ENCODE results near the gene CNNM1. TPM values are rescaled to one million over a fixed set of nuclear protein-coding genes. Genes with fewer than 3 reads are reported as not detected.

CNNM1 gene
- total and polyA plus RNA-seq, 2 donors = 0.16 to 0.24 TPM

DNA sequence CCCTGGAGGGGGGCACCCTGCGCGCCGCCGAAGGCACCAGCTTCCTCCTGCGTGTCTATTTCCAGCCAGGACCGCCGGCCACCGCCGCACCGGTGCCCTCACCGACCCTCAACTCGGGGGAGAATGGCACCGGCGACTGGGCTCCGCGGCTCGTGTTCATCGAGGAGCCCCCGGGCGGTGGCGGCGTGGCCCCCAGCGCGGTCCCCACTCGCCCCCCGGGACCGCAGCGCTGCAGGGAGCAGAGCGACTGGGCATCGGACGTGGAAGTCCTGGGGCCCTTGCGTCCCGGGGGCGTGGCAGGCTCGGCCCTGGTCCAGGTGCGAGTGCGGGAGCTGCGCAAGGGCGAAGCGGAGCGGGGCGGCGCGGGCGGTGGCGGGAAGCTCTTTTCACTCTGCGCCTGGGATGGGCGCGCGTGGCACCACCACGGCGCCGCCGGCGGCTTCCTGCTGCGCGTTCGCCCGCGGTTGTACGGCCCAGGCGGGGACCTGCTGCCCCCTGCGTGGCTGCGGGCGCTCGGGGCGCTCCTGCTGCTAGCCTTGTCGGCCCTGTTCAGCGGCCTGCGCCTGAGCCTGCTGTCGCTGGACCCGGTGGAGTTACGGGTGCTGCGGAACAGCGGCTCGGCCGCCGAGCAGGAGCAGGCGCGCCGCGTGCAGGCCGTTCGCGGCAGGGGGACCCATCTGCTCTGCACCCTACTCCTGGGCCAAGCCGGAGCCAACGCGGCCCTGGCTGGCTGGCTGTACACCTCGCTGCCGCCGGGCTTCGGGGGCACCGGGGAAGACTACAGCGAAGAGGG, 594 bp downstream of the CNNM1 start:
- Histone ChIP-seq H3K4me3 (ENCODE audit: low read length in 2 of 2) (peak overlapping the region in 1 of 2 donors; percentile 52), H3K36me3 (ENCODE audit: control insufficient read depth in 2 of 2, insufficient read depth in 2 of 2, low read length in 1 of 2) (no peaks in the 10 kb centered on the region), H3K4me1 (ENCODE audit: control insufficient read depth in 2 of 2, insufficient read depth in 2 of 2, low read length in 2 of 2) (peaks cover 0 to 2% of the 10 kb centered on the region in 2 donors), H3K9me3 (ENCODE audit: control insufficient read depth in 2 of 2, insufficient read depth in 1 of 2, low read length in 1 of 2) (no peaks in the 10 kb centered on the region), H3K27me3 (ENCODE audit: control insufficient read depth in 2 of 2, insufficient read depth in 1 of 2, low read length in 1 of 2) (peaks cover 21 to 49% of the 10 kb centered on the region in 2 donors), H3K27ac (ENCODE audit: low read depth in 1 of 2, low read length in 1 of 2) (no peak overlapping the region)
- WGBS = under 1% methylated on average over 94 of the region's 94 CpGs
- DNase-seq (ENCODE audit: low read depth in 6 of 9, low spot score in 9 of 9) = peak in 1 of 9 donors; percentile 6

- H3K27me3 ChIP-seq (ENCODE audit: control insufficient read depth in 2 of 2, insufficient read depth in 1 of 2, low read length in 1 of 2) = peaks cover 21 to 49% of the 10 kb centered on the region in 2 donors
- WGBS = 44% methylated on average over 45 of the region's 45 CpGs
- no peaks in the 10 kb centered on the region for H3K9me3 ChIP-seq (ENCODE audit: control insufficient read depth in 2 of 2, insufficient read depth in 1 of 2, low read length in 1 of 2)
- no peaks in the 10 kb centered on the region for H3K36me3 ChIP-seq (ENCODE audit: control insufficient read depth in 2 of 2, insufficient read depth in 2 of 2, low read length in 1 of 2)
- H3K27ac ChIP-seq (ENCODE audit: low read depth in 1 of 2, low read length in 1 of 2) = no peak overlapping the region
- H3K4me1 ChIP-seq (ENCODE audit: control insufficient read depth in 2 of 2, insufficient read depth in 2 of 2, low read length in 2 of 2) = peaks cover 0 to 2% of the 10 kb centered on the region in 2 donors
- peak overlapping the region in 1 of 2 donors; percentile 52 for H3K4me3 ChIP-seq (ENCODE audit: low read length in 2 of 2)
- DNase-seq (ENCODE audit: low read depth in 6 of 9, low spot score in 9 of 9) = no peak
Measured at GRCh38 chr10:99330347-99330924, 1.3 kb downstream of the CNNM1 start.

- DNase-seq (ENCODE audit: low read depth in 6 of 9, low spot score in 9 of 9) = no peak
- 96% methylated on average over 9 of the region's 9 CpGs for WGBS
Measured at GRCh38 chr10:99331207-99331803, 2.1 kb downstream of the CNNM1 start.

GRCh38 chr10:99337311-99337811, 8.2 kb downstream of the CNNM1 start:
- Histone ChIP-seq H3K4me3 (ENCODE audit: low read length in 2 of 2) (no peak overlapping the region), H3K9me3 (ENCODE audit: control insufficient read depth in 2 of 2, insufficient read depth in 1 of 2, low read length in 1 of 2) (no peaks in the 10 kb centered on the region), H3K27ac (ENCODE audit: low read depth in 1 of 2, low read length in 1 of 2) (no peak overlapping the region), H3K4me1 (ENCODE audit: control insufficient read depth in 2 of 2, insufficient read depth in 2 of 2, low read length in 2 of 2) (no peaks in the 10 kb centered on the region), H3K36me3 (ENCODE audit: control insufficient read depth in 2 of 2, insufficient read depth in 2 of 2, low read length in 1 of 2) (no peaks in the 10 kb centered on the region), H3K27me3 (ENCODE audit: control insufficient read depth in 2 of 2, insufficient read depth in 1 of 2, low read length in 1 of 2) (peaks cover 0 to 5% of the 10 kb centered on the region in 2 donors)
- no peak for DNase-seq (ENCODE audit: low read depth in 6 of 9, low spot score in 9 of 9)
- WGBS = 90% methylated on average over 2 of the region's 2 CpGs

More at GRCh38 chr10:99331207-99331803, 2.1 kb downstream of the CNNM1 start:
- Histone ChIP-seq H3K4me1 (ENCODE audit: control insufficient read depth in 2 of 2, insufficient read depth in 2 of 2, low read length in 2 of 2) (peaks cover 0 to 2% of the 10 kb centered on the region in 2 donors), H3K36me3 (ENCODE audit: control insufficient read depth in 2 of 2, insufficient read depth in 2 of 2, low read length in 1 of 2) (no peaks in the 10 kb centered on the region), H3K27me3 (ENCODE audit: control insufficient read depth in 2 of 2, insufficient read depth in 1 of 2, low read length in 1 of 2) (peaks cover 21 to 49% of the 10 kb centered on the region in 2 donors), H3K9me3 (ENCODE audit: control insufficient read depth in 2 of 2, insufficient read depth in 1 of 2, low read length in 1 of 2) (no peaks in the 10 kb centered on the region), H3K27ac (ENCODE audit: low read depth in 1 of 2, low read length in 1 of 2) (no peak overlapping the region), H3K4me3 (ENCODE audit: low read length in 2 of 2) (no peak overlapping the region)

DNA sequence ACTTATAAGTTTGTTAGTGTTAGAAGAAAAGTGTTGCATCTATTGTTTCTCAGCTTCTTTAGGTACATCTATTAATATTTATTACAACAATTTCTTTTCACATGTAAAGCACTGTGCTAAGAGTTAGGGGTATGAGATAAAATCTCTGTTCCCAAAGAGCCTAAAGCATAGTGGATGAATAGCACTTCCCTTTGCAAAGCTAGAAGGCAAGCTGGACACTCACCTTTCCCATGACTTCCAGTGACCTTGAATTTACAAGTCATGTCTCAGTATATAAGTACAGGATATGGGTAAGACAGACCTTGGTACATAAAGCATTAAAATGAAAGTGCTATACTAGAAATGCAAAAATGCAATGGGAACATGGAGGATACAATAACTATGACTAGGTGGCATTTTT, 8.7 kb downstream of the CNNM1 start:
- Histone ChIP-seq H3K27me3 (ENCODE audit: control insufficient read depth in 2 of 2, insufficient read depth in 1 of 2, low read length in 1 of 2) (peaks cover 0 to 1% of the 10 kb centered on the region in 2 donors), H3K4me1 (ENCODE audit: control insufficient read depth in 2 of 2, insufficient read depth in 2 of 2, low read length in 2 of 2) (no peaks in the 10 kb centered on the region), H3K4me3 (ENCODE audit: low read length in 2 of 2) (no peak overlapping the region), H3K9me3 (ENCODE audit: control insufficient read depth in 2 of 2, insufficient read depth in 1 of 2, low read length in 1 of 2) (no peaks in the 10 kb centered on the region), H3K36me3 (ENCODE audit: control insufficient read depth in 2 of 2, insufficient read depth in 2 of 2, low read length in 1 of 2) (no peaks in the 10 kb centered on the region), H3K27ac (ENCODE audit: low read depth in 1 of 2, low read length in 1 of 2) (no peak overlapping the region)
- no peak for DNase-seq (ENCODE audit: low read depth in 6 of 9, low spot score in 9 of 9)

- H3K27ac ChIP-seq (ENCODE audit: low read depth in 1 of 2, low read length in 1 of 2) = no peak overlapping the region
- H3K36me3 ChIP-seq (ENCODE audit: control insufficient read depth in 2 of 2, insufficient read depth in 2 of 2, low read length in 1 of 2) = no peaks in the 10 kb centered on the region
- WGBS = 100% methylated on average over 1 of the region's 1 CpG
- H3K27me3 ChIP-seq (ENCODE audit: control insufficient read depth in 2 of 2, insufficient read depth in 1 of 2, low read length in 1 of 2) = no peaks in the 10 kb centered on the region
- no peak overlapping the region for H3K4me3 ChIP-seq (ENCODE audit: low read length in 2 of 2)
- H3K4me1 ChIP-seq (ENCODE audit: control insufficient read depth in 2 of 2, insufficient read depth in 2 of 2, low read length in 2 of 2) = no peaks in the 10 kb centered on the region
- no peak for DNase-seq (ENCODE audit: low read depth in 6 of 9, low spot score in 9 of 9)
- H3K9me3 ChIP-seq (ENCODE audit: control insufficient read depth in 2 of 2, insufficient read depth in 1 of 2, low read length in 1 of 2) = no peaks in the 10 kb centered on the region
Measured at GRCh38 chr10:99339077-99339476, 9.9 kb downstream of the CNNM1 start.

GRCh38 chr10:99339563-99340047, 10.4 kb downstream of the CNNM1 start:
- H3K27me3 ChIP-seq (ENCODE audit: control insufficient read depth in 2 of 2, insufficient read depth in 1 of 2, low read length in 1 of 2) = no peaks in the 10 kb centered on the region
- H3K4me1 ChIP-seq (ENCODE audit: control insufficient read depth in 2 of 2, insufficient read depth in 2 of 2, low read length in 2 of 2) = no peaks in the 10 kb centered on the region
- H3K4me3 ChIP-seq (ENCODE audit: low read length in 2 of 2) = no peak overlapping the region
- no peak overlapping the region for H3K27ac ChIP-seq (ENCODE audit: low read depth in 1 of 2, low read length in 1 of 2)
- H3K36me3 ChIP-seq (ENCODE audit: control insufficient read depth in 2 of 2, insufficient read depth in 2 of 2, low read length in 1 of 2) = no peaks in the 10 kb centered on the region
- WGBS = 92% methylated on average over 3 of the region's 3 CpGs
- no peak for DNase-seq (ENCODE audit: low read depth in 6 of 9, low spot score in 9 of 9)
- no peaks in the 10 kb centered on the region for H3K9me3 ChIP-seq (ENCODE audit: control insufficient read depth in 2 of 2, insufficient read depth in 1 of 2, low read length in 1 of 2)

DNA sequence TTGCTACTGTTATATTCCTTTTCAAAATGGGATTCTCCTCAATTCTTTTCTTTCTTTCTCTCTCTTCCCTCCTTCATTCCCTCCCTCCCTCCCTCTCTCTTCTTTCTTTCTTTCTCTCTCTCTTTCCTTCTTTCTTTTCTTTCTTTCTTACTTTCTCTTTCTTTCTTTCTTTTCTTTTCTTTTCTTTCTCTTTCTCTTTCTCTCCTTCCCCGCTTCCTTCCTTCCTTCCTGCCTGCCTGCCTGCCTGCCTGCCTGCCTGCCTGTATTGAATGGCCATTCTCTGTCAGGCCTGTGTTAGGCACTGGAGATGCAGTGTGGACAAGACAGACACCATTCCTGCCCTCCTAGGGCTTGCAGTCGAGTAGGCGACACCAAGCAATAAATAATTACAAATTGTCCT, 11.5 kb downstream of the CNNM1 start:
- 97% methylated on average over 3 of the region's 3 CpGs for WGBS
- no peak overlapping the region for H3K4me3 ChIP-seq (ENCODE audit: low read length in 2 of 2)
- H3K27me3 ChIP-seq (ENCODE audit: control insufficient read depth in 2 of 2, insufficient read depth in 1 of 2, low read length in 1 of 2) = no peaks in the 10 kb centered on the region
- H3K27ac ChIP-seq (ENCODE audit: low read depth in 1 of 2, low read length in 1 of 2) = no peak overlapping the region
- no peak for DNase-seq (ENCODE audit: low read depth in 6 of 9, low spot score in 9 of 9)
- no peaks in the 10 kb centered on the region for H3K9me3 ChIP-seq (ENCODE audit: control insufficient read depth in 2 of 2, insufficient read depth in 1 of 2, low read length in 1 of 2)
- H3K36me3 ChIP-seq (ENCODE audit: control insufficient read depth in 2 of 2, insufficient read depth in 2 of 2, low read length in 1 of 2) = no peaks in the 10 kb centered on the region
- H3K4me1 ChIP-seq (ENCODE audit: control insufficient read depth in 2 of 2, insufficient read depth in 2 of 2, low read length in 2 of 2) = no peaks in the 10 kb centered on the region

- 80% methylated on average over 3 of the region's 3 CpGs for WGBS
- Histone ChIP-seq H3K27me3 (ENCODE audit: control insufficient read depth in 2 of 2, insufficient read depth in 1 of 2, low read length in 1 of 2) (no peaks in the 10 kb centered on the region), H3K36me3 (ENCODE audit: control insufficient read depth in 2 of 2, insufficient read depth in 2 of 2, low read length in 1 of 2) (no peaks in the 10 kb centered on the region), H3K27ac (ENCODE audit: low read depth in 1 of 2, low read length in 1 of 2) (no peak overlapping the region), H3K4me3 (ENCODE audit: low read length in 2 of 2) (no peak overlapping the region), H3K9me3 (ENCODE audit: control insufficient read depth in 2 of 2, insufficient read depth in 1 of 2, low read length in 1 of 2) (no peaks in the 10 kb centered on the region), H3K4me1 (ENCODE audit: control insufficient read depth in 2 of 2, insufficient read depth in 2 of 2, low read length in 2 of 2) (no peaks in the 10 kb centered on the region)
- DNase-seq (ENCODE audit: low read depth in 6 of 9, low spot score in 9 of 9) = no peak
Measured at GRCh38 chr10:99341248-99341647, 12.1 kb downstream of the CNNM1 start.
